Activated T-helper 2 cell treated with anti-CD3 and anti-CD28 coated beads, Interferon-gamma antibody, Interleukin-2, Interleukin-4, amounts not matched to agents 10 μg/mL and 5 μg/mL and 100 μg/mL, durations not matched to agents 14 hours and 24 hours and 36 hours (primary cell): ENCODE results near the gene AMZ1. TPM values are rescaled to one million over a fixed set of nuclear protein-coding genes. Genes with fewer than 3 reads are reported as not detected.
"Not testable (repeated sequence)": the region's sequence is repeated elsewhere in the genome, so short reads cannot be mapped to it uniquely, and the experiment has no call there.

Experiments used
- DNase-seq: peaks from one replicate; pipeline ENCODE4 v3.0.0; 2021; ENCODE audit warnings: low spot score
- H3K27ac Mint-ChIP-seq: one replicate; pipeline ENCODE4 v1.8.0; 2021; ENCODE audit warnings: mixed read lengths
- H3K27me3 Mint-ChIP-seq: one replicate; pipeline ENCODE4 v1.8.0; 2021; ENCODE audit warnings: low read depth, mixed read lengths
- H3K36me3 Mint-ChIP-seq: one replicate; pipeline ENCODE4 v1.8.0; 2021; ENCODE audit warnings: low read depth, mixed read lengths
- H3K4me1 Mint-ChIP-seq: one replicate; pipeline ENCODE4 v1.8.0; 2021; ENCODE audit warnings: low read depth, mixed read lengths
- H3K4me3 Mint-ChIP-seq: one replicate; pipeline ENCODE4 v1.8.0; 2021; ENCODE audit warnings: low read depth, mild to moderate bottlenecking, moderate library complexity, mixed read lengths
- H3K9me3 Mint-ChIP-seq: one replicate; pipeline ENCODE4 v1.8.0; 2021; ENCODE audit warnings: mixed read lengths
- intact Hi-C: fragments of 100-400 bp; cut with micrococcal nuclease; formaldehyde crosslinking; loops from one replicate; pipeline ENCODE4 v1.15.1; 2023
- total RNA-seq: library from RNA; stranded (reverse); gene quantifications from 2 replicates; pipeline ENCODE4 v1.2.3, GENCODE V29; 2022

AMZ1 gene
- total RNA-seq, 1 donor from 2014 or later, result 0.07 TPM

- H3K9me3 Mint-ChIP-seq, result no peaks in the 10 kb centered on the region
- H3K36me3 Mint-ChIP-seq, result peaks cover 26% of the 10 kb centered on the region
- no peak overlapping the region for H3K4me3 Mint-ChIP-seq
- H3K27ac Mint-ChIP-seq, result no peak overlapping the region
- H3K27me3 Mint-ChIP-seq, result no peaks in the 10 kb centered on the region
- intact Hi-C loops, result no loop called here
- DNase-seq, result no peak
- H3K4me1 Mint-ChIP-seq, result peaks cover 7% of the 10 kb centered on the region
Measured at GRCh38 chr7:2725178-2726105, 37.4 kb downstream of the AMZ1 start.

GRCh38 chr7:2726316-2727018 lies 38.5 kb downstream of the AMZ1 start:
- H3K27ac Mint-ChIP-seq, result no peak overlapping the region
- no peaks in the 10 kb centered on the region for H3K9me3 Mint-ChIP-seq
- peaks cover 26% of the 10 kb centered on the region for H3K36me3 Mint-ChIP-seq
- peaks cover 4% of the 10 kb centered on the region for H3K4me1 Mint-ChIP-seq
- DNase-seq, result no peak
- H3K4me3 Mint-ChIP-seq, result no peak overlapping the region
- intact Hi-C loops, result no loop called here
- no peaks in the 10 kb centered on the region for H3K27me3 Mint-ChIP-seq

GRCh38 chr7:2727206-2727605 lies 39.2 kb downstream of the AMZ1 start:
- peaks cover 32% of the 10 kb centered on the region for H3K36me3 Mint-ChIP-seq
- H3K27ac Mint-ChIP-seq, DNase-seq, H3K9me3 Mint-ChIP-seq, H3K4me3 Mint-ChIP-seq, intact Hi-C loops, H3K27me3 Mint-ChIP-seq: not testable (repeated sequence)
- peaks cover 11% of the 10 kb centered on the region for H3K4me1 Mint-ChIP-seq

- H3K27me3 Mint-ChIP-seq, result no peaks in the 10 kb centered on the region
- peaks cover 45% of the 10 kb centered on the region for H3K36me3 Mint-ChIP-seq
- H3K27ac Mint-ChIP-seq, result no peak overlapping the region
- H3K4me3 Mint-ChIP-seq, result no peak overlapping the region
- H3K9me3 Mint-ChIP-seq, result no peaks in the 10 kb centered on the region
- intact Hi-C loops, result no loop called here
- DNase-seq, result no peak
- H3K4me1 Mint-ChIP-seq, result peaks cover 23% of the 10 kb centered on the region
Measured at GRCh38 chr7:2728316-2729030, 40.5 kb downstream of the AMZ1 start.

GRCh38 chr7:2729031-2729892 lies 41.3 kb downstream of the AMZ1 start:
- no peak for DNase-seq

GRCh38 chr7:2729893-2730716 lies 42.1 kb downstream of the AMZ1 start:
- no peak for DNase-seq
- Mint-ChIP-seq H3K27me3 (no peaks in the 10 kb centered on the region), H3K27ac (peak overlapping the region; percentile 8), H3K36me3 (peaks cover 52% of the 10 kb centered on the region), H3K4me3 (no peak overlapping the region), H3K9me3 (no peaks in the 10 kb centered on the region), H3K4me1 (peaks cover 28% of the 10 kb centered on the region)
- intact Hi-C loops, result no loop called here

More at GRCh38 chr7:2729031-2729892, 41.3 kb downstream of the AMZ1 start:
- Mint-ChIP-seq H3K27ac (no peak overlapping the region), H3K4me3 (no peak overlapping the region), H3K36me3 (peaks cover 51% of the 10 kb centered on the region), H3K27me3 (no peaks in the 10 kb centered on the region), H3K4me1 (peaks cover 27% of the 10 kb centered on the region), H3K9me3 (no peaks in the 10 kb centered on the region)
- intact Hi-C loops, result no loop called here

GRCh38 chr7:2730846-2731770 lies 43.1 kb downstream of the AMZ1 start:
- intact Hi-C loops, result no loop called here

GRCh38 chr7:2732388-2732787 lies 44.4 kb downstream of the AMZ1 start:
- peaks cover 28% of the 10 kb centered on the region for H3K4me1 Mint-ChIP-seq
- no peak overlapping the region for H3K4me3 Mint-ChIP-seq
- H3K9me3 Mint-ChIP-seq, result no peaks in the 10 kb centered on the region
- intact Hi-C loops, result no loop called here
- H3K36me3 Mint-ChIP-seq, result peaks cover 44% of the 10 kb centered on the region
- H3K27ac Mint-ChIP-seq, result peak overlapping the region; percentile 67
- H3K27me3 Mint-ChIP-seq, result no peaks in the 10 kb centered on the region
- DNase-seq, result no peak

More at GRCh38 chr7:2730846-2731770, 43.1 kb downstream of the AMZ1 start:
- Mint-ChIP-seq H3K27me3 (no peaks in the 10 kb centered on the region), H3K36me3 (peaks cover 52% of the 10 kb centered on the region), H3K9me3 (no peaks in the 10 kb centered on the region), H3K27ac (peak overlapping the region; percentile 67), H3K4me3 (no peak overlapping the region), H3K4me1 (peaks cover 28% of the 10 kb centered on the region)
- DNase-seq, result no peak

- no peak for DNase-seq
- Mint-ChIP-seq H3K9me3 (no peaks in the 10 kb centered on the region), H3K27ac (peak overlapping the region; percentile 40)
Measured at GRCh38 chr7:2732959-2733584, 45.1 kb downstream of the AMZ1 start.

GRCh38 chr7:2734084-2734686 lies 46.2 kb downstream of the AMZ1 start:
- DNase-seq, result no peak
- H3K4me1 Mint-ChIP-seq, result peaks cover 28% of the 10 kb centered on the region
- no peaks in the 10 kb centered on the region for H3K9me3 Mint-ChIP-seq
- no peak overlapping the region for H3K4me3 Mint-ChIP-seq
- no peak overlapping the region for H3K27ac Mint-ChIP-seq
- peaks cover 40% of the 10 kb centered on the region for H3K36me3 Mint-ChIP-seq
- H3K27me3 Mint-ChIP-seq, result no peaks in the 10 kb centered on the region
- intact Hi-C loops, result no loop called here

More at GRCh38 chr7:2732959-2733584, 45.1 kb downstream of the AMZ1 start:
- Mint-ChIP-seq H3K4me1 (peaks cover 28% of the 10 kb centered on the region), H3K4me3 (no peak overlapping the region), H3K27me3 (no peaks in the 10 kb centered on the region), H3K36me3 (peaks cover 42% of the 10 kb centered on the region)
- intact Hi-C loops, result no loop called here
